HG02763 (cell line): ENCODE measurements around the gene SOX2.

Experiments
- ATAC-seq: cut with Tn5 transposase; IDR thresholded peaks from one replicate; pipeline ENCODE4 v1.9.1; 2021; ENCODE audit warnings: mild to moderate bottlenecking, moderate library complexity; ENCODE audit not compliant: unreplicated experiment

SOX2 gene

GRCh38 chr3:181704421-181705085 is 7.2 kb upstream of the SOX2 start:
- ATAC-seq = no peak

- ATAC-seq = no peak
These were observed 6.6 kb upstream of the SOX2 start for GRCh38 chr3:181705086-181705480.

GRCh38 chr3:181707980-181708379 is 3.7 kb upstream of the SOX2 start:
- no peak for ATAC-seq

GRCh38 chr3:181709537-181710279 is 2.0 kb upstream of the SOX2 start:
- no peak for ATAC-seq

- ATAC-seq = no peak
These were observed 1.1 kb upstream of the SOX2 start for GRCh38 chr3:181710345-181711291.

- no peak for ATAC-seq
These were observed 464 bp downstream of the SOX2 start for GRCh38 chr3:181712226-181712552.

- no peak for ATAC-seq
These were observed 991 bp downstream of the SOX2 start for GRCh38 chr3:181712553-181713279.

- no peak for ATAC-seq
These were observed 1.5 kb downstream of the SOX2 start for GRCh38 chr3:181713280-181713647.

- ATAC-seq = no peak
These were observed 2.2 kb downstream of the SOX2 start for GRCh38 chr3:181713676-181714612.

- no peak for ATAC-seq
These were observed 4.0 kb downstream of the SOX2 start for GRCh38 chr3:181715571-181716340.

GRCh38 chr3:181716966-181717365 is 5.2 kb downstream of the SOX2 start:
- ATAC-seq = no peak

- no peak for ATAC-seq
These were observed 5.9 kb downstream of the SOX2 start for GRCh38 chr3:181717549-181718171.

GRCh38 chr3:181718369-181718768 is 6.6 kb downstream of the SOX2 start:
- no peak for ATAC-seq

GRCh38 chr3:181718987-181719911 is 7.5 kb downstream of the SOX2 start:
- no peak for ATAC-seq

GRCh38 chr3:181719991-181720680 is 8.4 kb downstream of the SOX2 start:
- no peak for ATAC-seq

GRCh38 chr3:181721046-181721875 is 9.5 kb downstream of the SOX2 start:
- ATAC-seq = no peak
